D341Med (cell line): ENCODE data around the gene LRRFIP1.
A peak's percentile ranks its signal among the peaks of the same experiment; 100 is the strongest.

Experiments
- DNase-seq: peaks from one replicate; pipeline ENCODE4 v3.0.0; 2012; ENCODE audit warnings: low spot score

The LRRFIP1 gene

GRCh38 chr2:237704501-237705434 lies 77.4 kb downstream of the LRRFIP1 start:
- DNase-seq: no peak

GRCh38 chr2:237706257-237706656 lies 78.9 kb downstream of the LRRFIP1 start:
- no peak for DNase-seq

- DNase-seq: no peak
Measured at GRCh38 chr2:237708065-237708398, 80.6 kb downstream of the LRRFIP1 start.

GRCh38 chr2:237708491-237708890 lies 81.1 kb downstream of the LRRFIP1 start:
- DNase-seq: no peak

GRCh38 chr2:237708961-237709360 lies 81.6 kb downstream of the LRRFIP1 start:
- no peak for DNase-seq

GRCh38 chr2:237711458-237712150 lies 84.2 kb downstream of the LRRFIP1 start:
- no peak for DNase-seq

- no peak for DNase-seq
Measured at GRCh38 chr2:237712477-237713377, 85.3 kb downstream of the LRRFIP1 start.

- DNase-seq: no peak
Measured at GRCh38 chr2:237714690-237715458, 87.5 kb downstream of the LRRFIP1 start.

- no peak for DNase-seq
Measured at GRCh38 chr2:237715459-237715947, 88.1 kb downstream of the LRRFIP1 start.

GRCh38 chr2:237716011-237716410 lies 88.6 kb downstream of the LRRFIP1 start:
- DNase-seq: no peak

GRCh38 chr2:237717366-237718276 lies 90.2 kb downstream of the LRRFIP1 start:
- DNase-seq: no peak

GRCh38 chr2:237718277-237718634 lies 90.9 kb downstream of the LRRFIP1 start:
- no peak for DNase-seq

- no peak for DNase-seq
Measured at GRCh38 chr2:237720444-237720843, 93.1 kb downstream of the LRRFIP1 start.

GRCh38 chr2:237720957-237721356 lies 93.6 kb downstream of the LRRFIP1 start:
- DNase-seq: no peak

- no peak for DNase-seq
Measured at GRCh38 chr2:237721458-237721857, 94.1 kb downstream of the LRRFIP1 start.

GRCh38 chr2:237722616-237723015 lies 95.2 kb downstream of the LRRFIP1 start:
- DNase-seq: no peak

GRCh38 chr2:237723023-237723422 lies 95.6 kb downstream of the LRRFIP1 start:
- DNase-seq: no peak

GRCh38 chr2:237723602-237724001 lies 96.2 kb downstream of the LRRFIP1 start:
- peak; percentile 80 for DNase-seq

- DNase-seq: no peak
Measured at GRCh38 chr2:237724811-237725478, 97.6 kb downstream of the LRRFIP1 start.

GRCh38 chr2:237725661-237726060 lies 98.3 kb downstream of the LRRFIP1 start:
- no peak for DNase-seq
